Peyer's patch (tissue), 4 donors: ENCODE results near the gene KANSL1.

Source experiments
- POLR2A ChIP-seq, 2 donors: fragments of 450-650 bp; IDR thresholded peaks; one replicate each; pipeline ENCODE4 v1.5.1; 2017; ENCODE audit warnings: antibody characterized with exemption in 2 of 2, mild to moderate bottlenecking in 2 of 2, moderate library complexity in 2 of 2
- TF ChIP-seq, protein P1 (sequence below), 6 experiments: fragments of 450-650 bp in 4 of 6; fragments of 200-600 bp in 2 of 6; sonication (generic) in 1 of 6; IDR thresholded peaks; one replicate each; pipeline ENCODE4 v1.5.1; 2017 to 2019; ENCODE audit warnings: antibody characterized with exemption in 6 of 6, mild to moderate bottlenecking in 3 of 6, moderate library complexity in 1 of 6

DNA sequence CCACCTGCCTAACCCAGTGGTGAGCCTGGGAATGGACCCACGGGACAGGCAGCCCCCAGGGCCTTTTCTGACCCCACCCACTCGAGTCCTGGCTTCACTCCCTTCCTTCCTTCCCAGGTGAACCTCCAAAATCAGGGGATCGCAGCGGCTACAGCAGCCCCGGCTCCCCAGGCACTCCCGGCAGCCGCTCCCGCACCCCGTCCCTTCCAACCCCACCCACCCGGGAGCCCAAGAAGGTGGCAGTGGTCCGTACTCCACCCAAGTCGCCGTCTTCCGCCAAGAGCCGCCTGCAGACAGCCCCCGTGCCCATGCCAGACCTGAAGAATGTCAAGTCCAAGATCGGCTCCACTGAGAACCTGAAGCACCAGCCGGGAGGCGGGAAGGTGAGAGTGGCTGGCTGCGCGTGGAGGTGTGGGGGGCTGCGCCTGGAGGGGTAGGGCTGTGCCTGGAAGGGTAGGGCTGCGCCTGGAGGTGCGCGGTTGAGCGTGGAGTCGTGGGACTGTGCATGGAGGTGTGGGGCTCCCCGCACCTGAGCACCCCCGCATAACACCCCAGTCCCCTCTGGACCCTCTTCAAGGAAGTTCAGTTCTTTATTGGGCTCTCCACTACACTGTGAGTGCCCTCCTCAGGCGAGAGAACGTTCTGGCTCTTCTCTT, 196.8 kb downstream of the KANSL1 start:
- TF ChIP-seq, protein P1, sequence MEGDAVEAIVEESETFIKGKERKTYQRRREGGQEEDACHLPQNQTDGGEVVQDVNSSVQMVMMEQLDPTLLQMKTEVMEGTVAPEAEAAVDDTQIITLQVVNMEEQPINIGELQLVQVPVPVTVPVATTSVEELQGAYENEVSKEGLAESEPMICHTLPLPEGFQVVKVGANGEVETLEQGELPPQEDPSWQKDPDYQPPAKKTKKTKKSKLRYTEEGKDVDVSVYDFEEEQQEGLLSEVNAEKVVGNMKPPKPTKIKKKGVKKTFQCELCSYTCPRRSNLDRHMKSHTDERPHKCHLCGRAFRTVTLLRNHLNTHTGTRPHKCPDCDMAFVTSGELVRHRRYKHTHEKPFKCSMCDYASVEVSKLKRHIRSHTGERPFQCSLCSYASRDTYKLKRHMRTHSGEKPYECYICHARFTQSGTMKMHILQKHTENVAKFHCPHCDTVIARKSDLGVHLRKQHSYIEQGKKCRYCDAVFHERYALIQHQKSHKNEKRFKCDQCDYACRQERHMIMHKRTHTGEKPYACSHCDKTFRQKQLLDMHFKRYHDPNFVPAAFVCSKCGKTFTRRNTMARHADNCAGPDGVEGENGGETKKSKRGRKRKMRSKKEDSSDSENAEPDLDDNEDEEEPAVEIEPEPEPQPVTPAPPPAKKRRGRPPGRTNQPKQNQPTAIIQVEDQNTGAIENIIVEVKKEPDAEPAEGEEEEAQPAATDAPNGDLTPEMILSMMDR (IDR thresholded peaks at IDR 0.05), result no peak
- no peak for TF ChIP-seq POLR2A (IDR thresholded peaks at IDR 0.05)
